ENCODE measurements around the gene FRMPD2. TPM values are rescaled to one million over a fixed set of nuclear protein-coding genes. Genes with fewer than 3 reads are reported as not detected.

Gene FRMPD2
- total RNA-seq, 2 experiments from 2014 or later: not detected

DNA sequence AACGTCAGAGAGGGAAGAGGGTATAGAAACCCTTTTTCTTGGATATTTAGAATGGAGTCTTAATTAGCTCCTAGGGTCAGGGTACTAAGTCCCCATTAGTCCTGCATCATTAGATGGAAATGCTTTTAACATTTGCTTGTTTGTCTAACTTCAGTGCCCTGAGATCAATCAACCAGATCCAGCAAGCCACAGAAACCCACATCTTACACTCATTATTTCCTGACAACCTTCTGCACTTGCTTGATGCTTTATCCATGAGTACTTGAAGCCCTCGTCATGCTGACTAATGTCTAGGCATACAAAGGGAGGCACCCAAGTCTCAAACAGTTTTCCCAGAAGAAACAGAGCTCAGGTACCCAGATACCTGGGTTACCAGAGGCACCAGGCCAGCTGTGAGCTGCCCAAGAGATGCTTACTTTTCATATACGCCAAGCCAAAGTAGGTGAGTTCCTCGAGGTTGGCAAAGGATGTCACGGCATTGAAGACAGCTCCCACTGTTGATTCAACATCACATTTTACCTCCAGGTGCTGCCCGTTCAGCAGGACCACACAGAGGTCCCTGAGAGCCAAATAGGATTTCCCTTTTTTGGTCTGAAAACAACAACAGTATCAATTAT, 42.7 kb downstream of the FRMPD2 start:
- TF ChIP-seq, protein P1, sequence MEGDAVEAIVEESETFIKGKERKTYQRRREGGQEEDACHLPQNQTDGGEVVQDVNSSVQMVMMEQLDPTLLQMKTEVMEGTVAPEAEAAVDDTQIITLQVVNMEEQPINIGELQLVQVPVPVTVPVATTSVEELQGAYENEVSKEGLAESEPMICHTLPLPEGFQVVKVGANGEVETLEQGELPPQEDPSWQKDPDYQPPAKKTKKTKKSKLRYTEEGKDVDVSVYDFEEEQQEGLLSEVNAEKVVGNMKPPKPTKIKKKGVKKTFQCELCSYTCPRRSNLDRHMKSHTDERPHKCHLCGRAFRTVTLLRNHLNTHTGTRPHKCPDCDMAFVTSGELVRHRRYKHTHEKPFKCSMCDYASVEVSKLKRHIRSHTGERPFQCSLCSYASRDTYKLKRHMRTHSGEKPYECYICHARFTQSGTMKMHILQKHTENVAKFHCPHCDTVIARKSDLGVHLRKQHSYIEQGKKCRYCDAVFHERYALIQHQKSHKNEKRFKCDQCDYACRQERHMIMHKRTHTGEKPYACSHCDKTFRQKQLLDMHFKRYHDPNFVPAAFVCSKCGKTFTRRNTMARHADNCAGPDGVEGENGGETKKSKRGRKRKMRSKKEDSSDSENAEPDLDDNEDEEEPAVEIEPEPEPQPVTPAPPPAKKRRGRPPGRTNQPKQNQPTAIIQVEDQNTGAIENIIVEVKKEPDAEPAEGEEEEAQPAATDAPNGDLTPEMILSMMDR (IDR thresholded peaks at IDR 0.05): no peak
- ChIA-PET POLR2A (no interaction called here), CTCF (no interaction called here)
- no peaks in the 10 kb centered on the region for H3K27me3 ChIP-seq (ENCODE audit: control insufficient read depth in 1 of 2, insufficient read depth in 2 of 2, low read length in 2 of 2)
- no peak overlapping the region for H3K27ac ChIP-seq (ENCODE audit: low read depth in 1 of 2, low read length in 2 of 2)
- Mint-ChIP-seq H3K9me3 (no peaks in the 10 kb centered on the region), H3K27me3 (peaks cover 3% of the 10 kb centered on the region), H3K36me3 (ENCODE audit: low read depth) (no peaks in the 10 kb centered on the region), H3K4me1 (ENCODE audit: low read depth) (no peaks in the 10 kb centered on the region), H3K4me3 (no peak overlapping the region), H3K27ac (no peak overlapping the region)
- H3K36me3 ChIP-seq (ENCODE audit: insufficient read depth, low read length): no peaks in the 10 kb centered on the region
- intact Hi-C loops (cut with DNase I, micrococcal nuclease): loop anchor here in 1 of 2 experiments (10.0 kb wide), 1 partner anchor 1677 kb away; the partner anchor contains the start of gene GPRIN2
- H3K9me3 ChIP-seq (ENCODE audit: control insufficient read depth in 1 of 2, insufficient read depth in 1 of 2, low read length in 2 of 2): no peaks in the 10 kb centered on the region
- H3K4me1 ChIP-seq (ENCODE audit: insufficient read depth, low read length): no peaks in the 10 kb centered on the region
- ATAC-seq (ENCODE audit: poor library complexity) (no peak), DNase-seq (no peak)
- H3K4me3 ChIP-seq (ENCODE audit: low read length): no peak overlapping the region

DNA sequence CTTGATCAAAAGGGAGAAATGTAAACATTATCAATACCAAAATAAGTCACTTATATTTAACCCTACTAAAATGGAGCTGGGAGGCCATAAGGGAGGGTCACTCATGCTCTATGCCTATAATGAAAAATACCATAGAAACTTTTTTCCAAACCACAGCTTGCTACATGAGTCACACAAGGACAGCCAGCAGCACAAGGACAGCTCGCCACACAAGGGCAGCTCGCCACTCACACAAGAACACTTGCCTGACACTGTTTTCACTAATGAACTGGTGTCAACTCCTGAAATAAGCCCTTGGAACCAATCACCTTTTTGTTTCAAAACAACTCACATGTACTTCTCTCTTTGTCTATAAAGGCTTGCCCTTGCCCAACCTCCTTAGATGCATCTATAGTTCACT, 43.3 kb downstream of the FRMPD2 start:
- Histone ChIP-seq H3K4me1 (ENCODE audit: insufficient read depth, low read length) (no peaks in the 10 kb centered on the region), H3K27me3 (ENCODE audit: control insufficient read depth in 1 of 2, insufficient read depth in 2 of 2, low read length in 2 of 2) (no peaks in the 10 kb centered on the region), H3K4me3 (ENCODE audit: low read length) (no peak overlapping the region), H3K9me3 (ENCODE audit: control insufficient read depth in 1 of 2, insufficient read depth in 1 of 2, low read length in 2 of 2) (no peaks in the 10 kb centered on the region), H3K36me3 (ENCODE audit: insufficient read depth, low read length) (no peaks in the 10 kb centered on the region), H3K27ac (ENCODE audit: low read depth in 1 of 2, low read length in 2 of 2) (no peak overlapping the region)
- TF ChIP-seq, protein P1 (IDR thresholded peaks at IDR 0.05): no peak
- ATAC-seq (ENCODE audit: poor library complexity) (no peak), DNase-seq (no peak)
- Mint-ChIP-seq H3K9me3 (no peaks in the 10 kb centered on the region), H3K4me1 (ENCODE audit: low read depth) (no peaks in the 10 kb centered on the region), H3K27me3 (peaks cover 3% of the 10 kb centered on the region), H3K27ac (no peak overlapping the region), H3K4me3 (no peak overlapping the region), H3K36me3 (ENCODE audit: low read depth) (no peaks in the 10 kb centered on the region)
- ChIA-PET POLR2A (no interaction called here), CTCF (no interaction called here)
- intact Hi-C loops (cut with DNase I, micrococcal nuclease): loop anchor here in 1 of 2 experiments (10.0 kb wide), 1 partner anchor 1676 kb away; the partner anchor contains the start of gene GPRIN2

DNA sequence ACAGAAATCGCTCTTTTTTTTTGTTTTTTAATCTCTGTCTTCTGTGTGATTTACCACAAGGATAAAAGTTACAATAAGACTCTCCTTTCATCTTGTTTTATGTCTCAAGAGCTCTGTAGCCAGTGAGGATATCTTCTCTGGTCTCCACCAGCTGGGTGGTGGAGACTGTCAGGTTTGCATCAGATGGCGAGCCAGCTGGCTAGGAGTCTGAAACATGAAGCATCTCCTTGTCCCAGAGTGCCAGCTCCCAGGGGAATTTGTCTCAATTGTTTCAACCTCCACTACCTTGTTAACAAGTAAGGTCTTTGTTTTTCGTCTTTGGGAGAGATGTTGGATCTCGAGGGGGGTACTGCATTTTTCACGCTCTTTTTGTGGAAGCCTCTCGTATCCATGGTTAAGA, 47.3 kb downstream of the FRMPD2 start:
- ChIA-PET CTCF (no interaction called here), POLR2A (no interaction called here)
- no peak overlapping the region for H3K4me3 Mint-ChIP-seq
- no peaks in the 10 kb centered on the region for H3K36me3 Mint-ChIP-seq (ENCODE audit: low read depth)
- no peaks in the 10 kb centered on the region for H3K9me3 ChIP-seq (ENCODE audit: control insufficient read depth in 1 of 2, insufficient read depth in 1 of 2, low read length in 2 of 2)
- H3K9me3 Mint-ChIP-seq: no peaks in the 10 kb centered on the region
- H3K36me3 ChIP-seq (ENCODE audit: insufficient read depth, low read length): no peaks in the 10 kb centered on the region
- H3K4me1 Mint-ChIP-seq (ENCODE audit: low read depth): no peaks in the 10 kb centered on the region
- no peak overlapping the region for H3K27ac ChIP-seq (ENCODE audit: low read depth in 1 of 2, low read length in 2 of 2)
- intact Hi-C loops (cut with DNase I, micrococcal nuclease): no loop called here
- H3K4me1 ChIP-seq (ENCODE audit: insufficient read depth, low read length): no peaks in the 10 kb centered on the region
- no peak overlapping the region for H3K27ac Mint-ChIP-seq
- TF ChIP-seq, protein P1 (IDR thresholded peaks at IDR 0.05): no peak
- no peak overlapping the region for H3K4me3 ChIP-seq (ENCODE audit: low read length)
- H3K27me3 ChIP-seq (ENCODE audit: control insufficient read depth in 1 of 2, insufficient read depth in 2 of 2, low read length in 2 of 2): peaks cover 0 to 2% of the 10 kb centered on the region in 2 experiments
- ATAC-seq (ENCODE audit: poor library complexity): no peak
- peaks cover 14% of the 10 kb centered on the region for H3K27me3 Mint-ChIP-seq
- DNase-seq: no peak

All from CD4-positive, alpha-beta T cell (primary cell).